DMS153 treated with DMSO at 0.1 percent for 48 hours (cell line): Measurements from ENCODE around the gene AHNAK.
"Not testable (repeated sequence)": the region's sequence is repeated elsewhere in the genome, so short reads cannot be mapped to it uniquely, and the experiment has no call there.

Experiments
- DNase-seq: peaks from one replicate; lab custom pipeline; 2025; ENCODE audit not compliant: unreplicated experiment; lab: John Stamatoyannopoulos, UW

AHNAK gene

GRCh38 chr11:62553839-62554361, 7.3 kb upstream of the AHNAK start:
- DNase-seq = no peak

GRCh38 chr11:62553080-62553838, 6.7 kb upstream of the AHNAK start:
- no peak for DNase-seq

- no peak for DNase-seq
These were observed 6.0 kb upstream of the AHNAK start for GRCh38 chr11:62552485-62553079.

- not testable (repeated sequence) for DNase-seq
These were observed 3.9 kb upstream of the AHNAK start for GRCh38 chr11:62550478-62550877.

- DNase-seq = no peak
These were observed 2.1 kb upstream of the AHNAK start for GRCh38 chr11:62548545-62549335.

GRCh38 chr11:62547691-62548281, 1.2 kb upstream of the AHNAK start:
- DNase-seq = no peak

- DNase-seq = no peak
These were observed 471 bp upstream of the AHNAK start for GRCh38 chr11:62546929-62547625.

GRCh38 chr11:62545437-62546243, 966 bp downstream of the AHNAK start:
- no peak for DNase-seq

- no peak for DNase-seq
These were observed 1.8 kb downstream of the AHNAK start for GRCh38 chr11:62544581-62545436.

- no peak for DNase-seq
These were observed 2.7 kb downstream of the AHNAK start for GRCh38 chr11:62543680-62544444.

GRCh38 chr11:62542750-62543567, 3.6 kb downstream of the AHNAK start:
- peak; percentile 64 for DNase-seq

- DNase-seq = peak; percentile 45
These were observed 4.4 kb downstream of the AHNAK start for GRCh38 chr11:62542111-62542745.

- no peak for DNase-seq
These were observed 5.6 kb downstream of the AHNAK start for GRCh38 chr11:62540804-62541701.

- peak; percentile 39 for DNase-seq
These were observed 7.2 kb downstream of the AHNAK start for GRCh38 chr11:62539238-62539925.
